Mucosa of stomach (tissue), 1 donor: Measurements from ENCODE around the gene ATXN2.
"Not testable (repeated sequence)": the region's sequence is repeated elsewhere in the genome, so short reads cannot be mapped to it uniquely, and the experiment has no call there.

ENCODE experiments used
- H3K27me3 ChIP-seq: one replicate; pipeline ENCODE4 v1.7.0; 2013; ENCODE audit warnings: mild to moderate bottlenecking, low read length; ENCODE audit not compliant: control insufficient read depth, insufficient read depth
- H3K36me3 ChIP-seq: one replicate; pipeline ENCODE4 v1.7.0; 2013; ENCODE audit warnings: low read length; ENCODE audit not compliant: control insufficient read depth, insufficient read depth
- H3K4me1 ChIP-seq: one replicate; pipeline ENCODE4 v1.7.0; 2013; ENCODE audit warnings: mild to moderate bottlenecking, low read length; ENCODE audit not compliant: control insufficient read depth, insufficient read depth
- H3K4me3 ChIP-seq: one replicate; pipeline ENCODE4 v1.7.0; 2013; ENCODE audit warnings: low read length
- H3K9ac ChIP-seq: one replicate; pipeline ENCODE4 v1.7.0; 2013; ENCODE audit warnings: mild to moderate bottlenecking, low read length, moderate library complexity
- H3K9me3 ChIP-seq: one replicate; pipeline ENCODE4 v1.7.0; 2013; ENCODE audit warnings: mild to moderate bottlenecking, low read length, moderate library complexity; ENCODE audit not compliant: control insufficient read depth
- donor health status: Pancreatic carcinoma.

The ATXN2 gene

GRCh38 chr12:111519083-111519482, 80.0 kb downstream of the ATXN2 start:
- H3K27me3 ChIP-seq: no peaks in the 10 kb centered on the region
- no peaks in the 10 kb centered on the region for H3K9me3 ChIP-seq
- no peak overlapping the region for H3K4me3 ChIP-seq
- H3K9ac ChIP-seq: no peak overlapping the region
- no peaks in the 10 kb centered on the region for H3K4me1 ChIP-seq
- peaks cover 4% of the 10 kb centered on the region for H3K36me3 ChIP-seq

DNA sequence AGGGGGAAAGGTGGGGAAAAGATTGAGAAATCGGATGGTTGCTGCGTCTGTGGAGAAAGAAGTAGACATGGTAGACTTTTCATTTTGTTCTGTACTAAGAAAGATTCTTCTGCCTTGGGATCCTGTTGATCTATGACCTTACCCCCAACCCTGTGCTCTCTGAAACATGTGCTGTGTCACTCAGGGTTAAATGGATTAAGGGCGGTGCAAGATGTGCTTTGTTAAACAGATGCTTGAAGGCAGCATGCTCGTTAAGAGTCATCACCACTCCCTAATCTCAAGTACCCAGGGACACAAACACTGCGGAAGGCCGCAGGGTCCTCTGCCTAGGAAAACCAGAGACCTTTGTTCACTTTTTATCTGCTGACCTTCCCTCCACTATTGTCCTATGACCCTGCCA, 91.4 kb downstream of the ATXN2 start:
- not testable (repeated sequence) for H3K4me3 ChIP-seq, H3K36me3 ChIP-seq, H3K4me1 ChIP-seq

GRCh38 chr12:111507258-111507657, 91.9 kb downstream of the ATXN2 start:
- not testable (repeated sequence) for H3K4me1 ChIP-seq, H3K9ac ChIP-seq, H3K27me3 ChIP-seq, H3K36me3 ChIP-seq, H3K9me3 ChIP-seq, H3K4me3 ChIP-seq

More for the DNA sequence above, 91.4 kb downstream of the ATXN2 start:
- not testable (repeated sequence) for H3K27me3 ChIP-seq, H3K9me3 ChIP-seq, H3K9ac ChIP-seq

DNA sequence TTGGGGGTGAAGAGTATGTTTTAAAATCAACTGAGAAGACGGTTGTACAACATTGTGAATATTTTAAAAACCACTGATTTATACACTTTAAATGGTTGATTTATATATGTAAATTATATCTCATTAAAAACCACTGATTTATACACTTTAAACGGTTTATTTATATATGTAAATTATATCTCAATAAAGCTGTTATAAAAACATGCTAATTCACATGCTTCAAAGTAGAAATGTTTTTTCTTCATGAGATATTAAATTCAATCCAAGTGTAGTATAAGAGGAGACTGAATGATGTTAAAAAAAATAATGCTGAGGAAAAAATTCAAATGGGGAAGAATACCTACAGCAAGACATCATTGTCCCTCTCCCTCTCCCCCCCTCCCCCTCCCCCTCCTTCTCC, 92.9 kb downstream of the ATXN2 start:
- H3K36me3 ChIP-seq: no peaks in the 10 kb centered on the region
- H3K9me3 ChIP-seq: no peaks in the 10 kb centered on the region
- H3K4me3 ChIP-seq: no peak overlapping the region
- no peaks in the 10 kb centered on the region for H3K4me1 ChIP-seq
- no peaks in the 10 kb centered on the region for H3K27me3 ChIP-seq
- no peak overlapping the region for H3K9ac ChIP-seq

GRCh38 chr12:111505601-111506036, 93.5 kb downstream of the ATXN2 start:
- no peaks in the 10 kb centered on the region for H3K27me3 ChIP-seq
- no peaks in the 10 kb centered on the region for H3K9me3 ChIP-seq
- no peak overlapping the region for H3K9ac ChIP-seq
- H3K4me1 ChIP-seq: no peaks in the 10 kb centered on the region
- H3K36me3 ChIP-seq: no peaks in the 10 kb centered on the region
- H3K4me3 ChIP-seq: no peak overlapping the region

DNA sequence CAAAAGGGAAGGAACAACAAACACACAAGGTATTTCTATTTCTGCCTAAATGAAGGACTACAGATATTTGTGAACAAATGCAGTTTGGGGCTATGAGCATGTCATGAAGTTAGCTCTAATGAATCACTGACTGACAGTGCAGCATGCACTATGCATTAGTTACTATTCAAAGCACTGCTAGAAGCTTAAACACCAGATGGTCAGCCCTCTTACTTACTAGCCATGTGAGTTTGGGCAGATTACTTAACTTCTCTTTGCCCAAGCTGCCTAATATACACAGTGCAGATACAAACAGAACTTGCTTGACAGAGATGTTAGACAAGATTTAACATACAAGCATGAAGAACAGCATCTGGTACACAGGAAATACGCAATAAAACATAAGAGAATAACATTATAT, 96.0 kb downstream of the ATXN2 start:
- Histone ChIP-seq H3K4me3 (no peak overlapping the region), H3K36me3 (no peaks in the 10 kb centered on the region)

GRCh38 chr12:111494676-111495075, 104.4 kb downstream of the ATXN2 start:
- Histone ChIP-seq H3K9me3 (no peaks in the 10 kb centered on the region), H3K27me3 (no peaks in the 10 kb centered on the region), H3K4me1 (no peaks in the 10 kb centered on the region), H3K4me3 (no peak overlapping the region), H3K9ac (no peak overlapping the region), H3K36me3 (no peaks in the 10 kb centered on the region)

More for the DNA sequence above, 96.0 kb downstream of the ATXN2 start:
- no peaks in the 10 kb centered on the region for H3K4me1 ChIP-seq
- no peaks in the 10 kb centered on the region for H3K27me3 ChIP-seq
- H3K9me3 ChIP-seq: no peaks in the 10 kb centered on the region
- no peak overlapping the region for H3K9ac ChIP-seq

- not testable (repeated sequence) for H3K9ac ChIP-seq, H3K4me1 ChIP-seq, H3K4me3 ChIP-seq, H3K9me3 ChIP-seq, H3K36me3 ChIP-seq, H3K27me3 ChIP-seq
Observed at GRCh38 chr12:111492979-111493378, 106.1 kb downstream of the ATXN2 start.

DNA sequence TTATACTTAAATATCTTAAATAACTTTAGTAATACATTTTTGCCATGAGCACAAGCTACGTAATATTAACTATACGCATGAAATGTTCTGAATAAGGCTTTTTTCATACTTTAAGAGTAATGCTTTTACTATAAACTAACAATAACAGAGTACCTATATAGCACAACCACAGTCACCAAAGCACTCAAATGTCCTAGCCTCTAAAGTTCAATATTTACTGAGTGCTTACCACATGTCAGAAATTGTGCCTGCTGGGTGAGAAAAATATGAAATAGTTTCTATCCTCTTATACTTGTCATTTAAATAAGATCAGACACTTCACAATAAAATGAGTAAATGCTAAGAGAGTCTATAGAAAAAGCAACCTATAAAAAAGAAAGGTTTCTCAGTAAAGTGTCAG, 110.3 kb downstream of the ATXN2 start:
- Histone ChIP-seq H3K4me1 (no peaks in the 10 kb centered on the region), H3K9me3 (no peaks in the 10 kb centered on the region), H3K4me3 (no peak overlapping the region), H3K27me3 (no peaks in the 10 kb centered on the region), H3K9ac (no peak overlapping the region), H3K36me3 (no peaks in the 10 kb centered on the region)

DNA sequence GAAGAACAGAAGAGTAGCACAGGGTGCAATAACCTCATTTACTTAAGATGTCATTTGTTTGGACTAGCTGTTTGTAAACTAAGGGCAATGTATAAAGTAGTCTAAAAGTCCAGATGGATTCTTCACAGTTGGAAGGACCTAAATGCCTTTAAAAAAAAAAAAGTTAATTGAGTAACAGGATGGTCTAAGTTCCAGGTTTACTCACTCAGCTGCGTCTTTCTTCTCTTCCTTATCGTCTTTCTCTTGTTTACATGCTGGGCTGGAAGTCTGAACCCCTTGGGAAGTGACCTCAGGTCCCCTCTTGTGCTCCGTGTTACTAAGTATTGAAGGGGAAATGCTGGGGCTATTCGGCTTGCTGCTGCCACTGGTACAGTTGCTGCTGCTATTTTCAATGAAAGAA, 110.8 kb downstream of the ATXN2 start:
- no peaks in the 10 kb centered on the region for H3K4me1 ChIP-seq
- no peak overlapping the region for H3K4me3 ChIP-seq
- no peaks in the 10 kb centered on the region for H3K27me3 ChIP-seq
- no peaks in the 10 kb centered on the region for H3K36me3 ChIP-seq
- no peak overlapping the region for H3K9ac ChIP-seq
- no peaks in the 10 kb centered on the region for H3K9me3 ChIP-seq

- H3K4me3 ChIP-seq: no peak overlapping the region
- no peaks in the 10 kb centered on the region for H3K36me3 ChIP-seq
- no peak overlapping the region for H3K9ac ChIP-seq
- H3K9me3 ChIP-seq: no peaks in the 10 kb centered on the region
- no peaks in the 10 kb centered on the region for H3K4me1 ChIP-seq
- H3K27me3 ChIP-seq: no peaks in the 10 kb centered on the region
Observed at GRCh38 chr12:111482462-111482861, 116.7 kb downstream of the ATXN2 start.

DNA sequence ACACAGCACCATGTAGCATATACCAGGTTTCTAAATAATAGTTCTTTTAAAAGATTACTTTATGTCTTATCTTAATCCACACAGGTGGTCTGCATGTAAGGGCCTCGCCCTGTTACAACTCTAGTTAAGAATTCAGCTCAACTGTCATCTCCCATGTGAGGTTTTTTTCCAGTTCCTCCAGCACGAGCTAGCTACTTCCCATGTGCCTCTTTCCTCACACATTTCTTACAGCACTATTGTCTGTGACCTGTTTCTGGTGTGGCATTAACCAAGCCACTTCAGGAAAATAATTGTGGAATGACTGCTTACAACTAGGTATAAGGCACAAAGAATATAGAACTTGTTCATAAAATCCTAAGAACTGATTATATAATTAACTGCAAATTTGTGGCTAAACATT, 127.9 kb downstream of the ATXN2 start:
- Histone ChIP-seq H3K9ac (no peak overlapping the region), H3K4me3 (no peak overlapping the region), H3K4me1 (no peaks in the 10 kb centered on the region), H3K36me3 (peaks cover 5% of the 10 kb centered on the region), H3K27me3 (no peaks in the 10 kb centered on the region), H3K9me3 (no peaks in the 10 kb centered on the region)

DNA sequence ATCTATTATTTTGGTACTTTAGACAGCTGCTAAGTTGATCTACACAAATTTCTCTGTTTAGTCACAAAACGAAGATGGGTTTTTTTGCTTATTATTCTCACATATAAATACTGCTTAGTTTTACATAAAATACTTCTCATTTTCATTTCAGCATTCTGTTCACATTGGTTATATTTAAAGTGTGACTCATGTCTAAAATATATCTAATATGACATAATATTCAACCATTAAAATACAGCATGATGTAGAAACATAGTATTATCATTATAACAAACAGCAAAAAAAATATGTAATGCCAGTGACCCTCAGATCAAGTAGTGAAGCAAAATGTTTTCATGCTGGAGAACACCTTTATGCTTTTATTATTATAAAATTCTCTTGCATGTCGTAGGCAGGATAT, 129.7 kb downstream of the ATXN2 start:
- Histone ChIP-seq H3K4me1 (no peaks in the 10 kb centered on the region), H3K9ac (no peak overlapping the region), H3K36me3 (peaks cover 2% of the 10 kb centered on the region), H3K4me3 (no peak overlapping the region), H3K27me3 (no peaks in the 10 kb centered on the region), H3K9me3 (no peaks in the 10 kb centered on the region)
